ENCODE measurements around the gene SPTBN1.

SPTBN1 gene

DNA sequence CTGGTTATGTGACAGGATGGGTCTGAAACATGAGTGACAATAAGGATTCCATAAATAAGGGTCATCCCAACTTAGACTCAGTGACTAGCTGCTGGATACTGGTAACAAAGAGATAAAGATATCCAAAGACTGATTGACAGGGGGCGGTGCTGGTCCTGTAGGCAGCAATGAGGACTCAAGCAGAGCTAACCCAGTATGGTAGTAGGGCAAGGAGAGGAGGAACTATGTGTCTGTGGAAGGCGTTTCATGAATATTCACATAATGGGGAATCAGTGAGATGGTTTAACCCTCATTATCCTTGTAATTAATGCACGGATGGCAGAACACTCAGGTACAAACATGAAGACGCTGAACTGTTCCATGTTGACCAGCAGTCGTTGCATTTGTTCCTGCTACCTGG lies 164.8 kb downstream of the SPTBN1 start:
- POLR2A ChIA-PET = no interaction called here
- no peak for DNase-seq (ENCODE audit: extremely low spot score)
- CTCF ChIA-PET = no interaction called here
- no peak for TF ChIP-seq L3MBTL2 (conservative IDR thresholded peaks at IDR 0.05)
- TF ChIP-seq, protein P1, sequence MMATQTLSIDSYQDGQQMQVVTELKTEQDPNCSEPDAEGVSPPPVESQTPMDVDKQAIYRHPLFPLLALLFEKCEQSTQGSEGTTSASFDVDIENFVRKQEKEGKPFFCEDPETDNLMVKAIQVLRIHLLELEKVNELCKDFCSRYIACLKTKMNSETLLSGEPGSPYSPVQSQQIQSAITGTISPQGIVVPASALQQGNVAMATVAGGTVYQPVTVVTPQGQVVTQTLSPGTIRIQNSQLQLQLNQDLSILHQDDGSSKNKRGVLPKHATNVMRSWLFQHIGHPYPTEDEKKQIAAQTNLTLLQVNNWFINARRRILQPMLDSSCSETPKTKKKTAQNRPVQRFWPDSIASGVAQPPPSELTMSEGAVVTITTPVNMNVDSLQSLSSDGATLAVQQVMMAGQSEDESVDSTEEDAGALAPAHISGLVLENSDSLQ (IDR thresholded peaks at IDR 0.05) = no peak

GRCh38 chr2:54624591-54625071 lies 168.5 kb downstream of the SPTBN1 start:
- CTCF ChIA-PET = interaction anchor here (0.7 kb wide), 1 partner anchor 38 kb away, joined by 5 read pairs; no protein-coding TSS in a partner anchor
- no peak for TF ChIP-seq SP1 (IDR thresholded peaks at IDR 0.05)
- TF ChIP-seq LEF1 (IDR thresholded peaks at IDR 0.05; ENCODE audit: borderline replicate concordance) = no peak
- no peak for TF ChIP-seq ARNT (IDR thresholded peaks at IDR 0.05)
- TF ChIP-seq FOXM1 (IDR thresholded peaks at IDR 0.05; ENCODE audit: borderline replicate concordance) = no peak
- TF ChIP-seq TARDBP (IDR thresholded peaks at IDR 0.05) = no peak
- TF ChIP-seq FOXA1 (IDR thresholded peaks at IDR 0.05) = no peak
- TF ChIP-seq, protein P1 (IDR thresholded peaks at IDR 0.05) = no peak
- TF ChIP-seq HDGF (IDR thresholded peaks at IDR 0.05; ENCODE audit: borderline replicate concordance) = no peak
- no peak for TF ChIP-seq FOXK2 (IDR thresholded peaks at IDR 0.05)
- no peak for TF ChIP-seq CTBP1 (IDR thresholded peaks at IDR 0.05; ENCODE audit: borderline replicate concordance)
- no peak for TF ChIP-seq ELF4 (IDR thresholded peaks at IDR 0.05)
- TF ChIP-seq BHLHE40 (IDR thresholded peaks at IDR 0.05; ENCODE audit: borderline replicate concordance) = no peak
- no peak for TF ChIP-seq SUZ12 (IDR thresholded peaks at IDR 0.05)
- no peak for TF ChIP-seq L3MBTL2 (conservative IDR thresholded peaks at IDR 0.05)
- TF ChIP-seq ZNF384 (IDR thresholded peaks at IDR 0.05) = no peak
- no peak for TF ChIP-seq NFRKB (IDR thresholded peaks at IDR 0.05)
- POLR2A ChIA-PET = no interaction called here
- DNase-seq (ENCODE audit: extremely low spot score) = no peak

DNA sequence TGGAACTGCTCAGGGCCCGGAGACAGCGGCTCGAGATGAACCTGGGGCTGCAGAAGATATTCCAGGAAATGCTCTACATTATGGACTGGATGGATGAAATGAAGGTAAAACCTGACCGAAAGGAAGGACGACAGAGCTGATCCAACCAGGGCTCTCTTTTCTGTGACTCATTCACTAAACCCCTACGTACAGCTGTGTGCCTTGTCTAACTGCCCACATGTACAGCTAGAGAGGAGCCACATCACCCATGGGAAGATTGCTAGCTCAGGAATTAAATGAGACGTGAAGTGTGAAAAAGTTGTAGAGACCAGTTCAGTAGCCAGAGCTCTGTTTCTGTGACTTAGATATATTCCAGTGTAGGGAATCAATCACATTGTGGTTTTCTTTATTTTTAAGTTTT lies 170.0 kb downstream of the SPTBN1 start:
- POLR2A ChIA-PET = no interaction called here
- no peak for DNase-seq (ENCODE audit: extremely low spot score)
- CTCF ChIA-PET = no interaction called here

GRCh38 chr2:54626884-54627283 lies 170.8 kb downstream of the SPTBN1 start:
- ChIA-PET CTCF (no interaction called here), POLR2A (no interaction called here)
- no peak for TF ChIP-seq FOXM1 (IDR thresholded peaks at IDR 0.05; ENCODE audit: borderline replicate concordance)
- TF ChIP-seq BHLHE40 (IDR thresholded peaks at IDR 0.05; ENCODE audit: borderline replicate concordance) = no peak
- TF ChIP-seq SP1 (IDR thresholded peaks at IDR 0.05) = no peak
- TF ChIP-seq ELF4 (IDR thresholded peaks at IDR 0.05) = no peak
- TF ChIP-seq LEF1 (IDR thresholded peaks at IDR 0.05; ENCODE audit: borderline replicate concordance) = no peak
- TF ChIP-seq CTBP1 (IDR thresholded peaks at IDR 0.05; ENCODE audit: borderline replicate concordance) = no peak
- no peak for TF ChIP-seq SUZ12 (IDR thresholded peaks at IDR 0.05)
- TF ChIP-seq L3MBTL2 (conservative IDR thresholded peaks at IDR 0.05) = no peak
- no peak for TF ChIP-seq TARDBP (IDR thresholded peaks at IDR 0.05)
- TF ChIP-seq ZNF384 (IDR thresholded peaks at IDR 0.05) = no peak
- no peak for TF ChIP-seq HDGF (IDR thresholded peaks at IDR 0.05; ENCODE audit: borderline replicate concordance)
- no peak for TF ChIP-seq NFRKB (IDR thresholded peaks at IDR 0.05)
- no peak for TF ChIP-seq FOXA1 (IDR thresholded peaks at IDR 0.05)
- TF ChIP-seq, protein P1 (IDR thresholded peaks at IDR 0.05) = no peak
- no peak for TF ChIP-seq FOXK2 (IDR thresholded peaks at IDR 0.05)
- no peak for TF ChIP-seq ARNT (IDR thresholded peaks at IDR 0.05)
- DNase-seq (ENCODE audit: extremely low spot score) = no peak

More for the DNA sequence above, 170.0 kb downstream of the SPTBN1 start:
- TF ChIP-seq BHLHE40 (IDR thresholded peaks at IDR 0.05; ENCODE audit: borderline replicate concordance) = no peak

DNA sequence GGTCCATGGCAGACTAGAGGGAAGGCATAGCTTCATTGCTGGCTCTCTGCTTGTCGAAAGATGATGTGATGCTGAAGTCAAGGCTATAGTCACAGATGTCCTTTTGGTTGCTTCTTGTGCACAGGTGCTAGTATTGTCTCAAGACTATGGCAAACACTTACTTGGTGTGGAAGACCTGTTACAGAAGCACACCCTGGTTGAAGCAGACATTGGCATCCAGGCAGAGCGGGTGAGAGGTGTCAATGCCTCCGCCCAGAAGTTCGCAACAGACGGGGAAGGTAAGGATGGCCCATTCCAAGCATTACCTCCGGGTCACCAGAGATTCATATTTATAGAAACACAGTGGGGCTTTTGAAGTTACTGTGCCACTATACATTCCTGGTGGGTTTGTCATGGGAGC lies 171.8 kb downstream of the SPTBN1 start:
- no peak for DNase-seq (ENCODE audit: extremely low spot score)
- POLR2A ChIA-PET = no interaction called here
- no peak for TF ChIP-seq ARNT (IDR thresholded peaks at IDR 0.05)
- no peak for TF ChIP-seq CTBP1 (IDR thresholded peaks at IDR 0.05; ENCODE audit: borderline replicate concordance)
- TF ChIP-seq ELF4 (IDR thresholded peaks at IDR 0.05) = no peak
- no peak for TF ChIP-seq NFRKB (IDR thresholded peaks at IDR 0.05)
- no peak for TF ChIP-seq L3MBTL2 (conservative IDR thresholded peaks at IDR 0.05)
- TF ChIP-seq TARDBP (IDR thresholded peaks at IDR 0.05) = no peak
- no peak for TF ChIP-seq ZNF384 (IDR thresholded peaks at IDR 0.05)
- TF ChIP-seq SP1 (IDR thresholded peaks at IDR 0.05) = no peak
- no peak for TF ChIP-seq LEF1 (IDR thresholded peaks at IDR 0.05; ENCODE audit: borderline replicate concordance)
- TF ChIP-seq FOXK2 (IDR thresholded peaks at IDR 0.05) = no peak
- TF ChIP-seq SUZ12 (IDR thresholded peaks at IDR 0.05) = no peak
- CTCF ChIA-PET = no interaction called here

DNA sequence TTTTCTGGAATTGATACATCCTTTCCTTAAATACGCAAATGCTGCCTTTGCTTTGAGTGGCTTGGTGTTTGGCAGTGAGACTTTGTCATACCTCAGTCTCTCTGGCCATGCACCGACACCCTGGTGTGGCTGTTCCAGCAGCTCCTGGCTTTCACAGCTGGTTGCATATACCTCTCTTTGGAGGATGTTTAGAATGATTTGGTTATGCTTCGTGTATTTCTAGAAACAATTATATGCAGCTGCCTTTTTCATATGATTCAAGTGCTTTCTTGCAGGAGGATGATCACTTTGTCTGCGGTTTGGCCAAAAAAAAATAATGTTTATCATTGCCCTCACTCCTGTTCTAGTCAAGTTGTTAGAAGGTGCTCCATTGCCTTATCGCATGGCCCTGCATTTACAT lies 172.3 kb downstream of the SPTBN1 start:
- POLR2A ChIA-PET = no interaction called here
- CTCF ChIA-PET = no interaction called here
- TF ChIP-seq ARNT (IDR thresholded peaks at IDR 0.05) (no peak), ELF4 (IDR thresholded peaks at IDR 0.05) (no peak), L3MBTL2 (conservative IDR thresholded peaks at IDR 0.05) (no peak), NFRKB (IDR thresholded peaks at IDR 0.05) (no peak), ZNF384 (IDR thresholded peaks at IDR 0.05) (no peak), BHLHE40 (IDR thresholded peaks at IDR 0.05; ENCODE audit: borderline replicate concordance) (no peak), HDGF (IDR thresholded peaks at IDR 0.05; ENCODE audit: borderline replicate concordance) (no peak), SUZ12 (IDR thresholded peaks at IDR 0.05) (no peak), SP1 (IDR thresholded peaks at IDR 0.05) (no peak), FOXK2 (IDR thresholded peaks at IDR 0.05) (no peak), FOXA1 (IDR thresholded peaks at IDR 0.05) (no peak), TARDBP (IDR thresholded peaks at IDR 0.05) (no peak), CTBP1 (IDR thresholded peaks at IDR 0.05; ENCODE audit: borderline replicate concordance) (no peak), FOXM1 (IDR thresholded peaks at IDR 0.05; ENCODE audit: borderline replicate concordance) (no peak), LEF1 (IDR thresholded peaks at IDR 0.05; ENCODE audit: borderline replicate concordance) (no peak)
- TF ChIP-seq, protein P1 (IDR thresholded peaks at IDR 0.05) = no peak
- no peak for DNase-seq (ENCODE audit: extremely low spot score)

Measured in HEK293T (cell line).